ENCODE data around the gene MUC5AC.
A peak's percentile ranks its signal among the peaks of the same experiment; 100 is the strongest.

The MUC5AC gene

GRCh38 chr11:1197886-1198560, 40.3 kb downstream of the MUC5AC start:
- DNase-seq, result no peak

- DNase-seq, result no peak
These were observed 40.9 kb downstream of the MUC5AC start for GRCh38 chr11:1198561-1199240.

- no peak for DNase-seq
These were observed 41.5 kb downstream of the MUC5AC start for GRCh38 chr11:1199241-1199750.

- DNase-seq, result no peak
These were observed 42.2 kb downstream of the MUC5AC start for GRCh38 chr11:1199751-1200610.

- no peak for DNase-seq
These were observed 42.9 kb downstream of the MUC5AC start for GRCh38 chr11:1200611-1201191.

- DNase-seq, result no peak
These were observed 43.8 kb downstream of the MUC5AC start for GRCh38 chr11:1201395-1202153.

- DNase-seq, result no peak
These were observed 44.5 kb downstream of the MUC5AC start for GRCh38 chr11:1202154-1202775.

- peak; percentile 40 for DNase-seq
These were observed 45.2 kb downstream of the MUC5AC start for GRCh38 chr11:1202776-1203504.

GRCh38 chr11:1203505-1204271, 45.9 kb downstream of the MUC5AC start:
- no peak for DNase-seq

- no peak for DNase-seq
These were observed 46.8 kb downstream of the MUC5AC start for GRCh38 chr11:1204381-1205101.

GRCh38 chr11:1205121-1205986, 47.6 kb downstream of the MUC5AC start:
- no peak for DNase-seq

GRCh38 chr11:1205987-1206331, 48.2 kb downstream of the MUC5AC start:
- DNase-seq, result no peak

GRCh38 chr11:1206391-1207271, 48.9 kb downstream of the MUC5AC start:
- DNase-seq, result no peak

GRCh38 chr11:1207401-1208143, 49.8 kb downstream of the MUC5AC start:
- no peak for DNase-seq

GRCh38 chr11:1208144-1208393, 50.3 kb downstream of the MUC5AC start:
- DNase-seq, result no peak

- no peak for DNase-seq
These were observed 50.9 kb downstream of the MUC5AC start for GRCh38 chr11:1208394-1209261.

Measured in CD4-positive, alpha-beta T cell treated with Interleukin-4 for 4 hours (primary cell).